H1 (cell line): ENCODE data around the gene ABI3.

Experiments used
- EZH2 ChIP-seq: fragments of 200-600 bp; sonication (generic); IDR thresholded peaks from 2 replicates; pipeline ENCODE4 v1.7.1; 2012; ENCODE audit warnings: low read depth, mild to moderate bottlenecking, moderate library complexity, low read length, inconsistent platforms; ENCODE audit not compliant: severe bottlenecking
- POLR2A ChIP-seq, 2 experiments: IDR thresholded peaks; 1 replicate in 1 of 2; 2 replicates in 1 of 2; pipeline ENCODE4 v1.6.1; 2011; ENCODE audit warnings: low read depth in 2 of 2, low read length in 2 of 2, mild to moderate bottlenecking in 2 of 2; ENCODE audit errors: control extremely low read depth in 1 of 2
- RXRA ChIP-seq: IDR thresholded peaks from 2 replicates; pipeline ENCODE4 v1.6.1; 2011; ENCODE audit warnings: low read depth, mild to moderate bottlenecking, low read length, moderate library complexity; ENCODE audit not compliant: insufficient read depth
- TAF1 ChIP-seq: IDR thresholded peaks from 2 replicates; pipeline ENCODE4 v1.6.1; 2011; ENCODE audit warnings: mild to moderate bottlenecking, low read depth, low read length
- TF ChIP-seq, protein P1 (sequence below): IDR thresholded peaks from 2 replicates; pipeline ENCODE4 v1.6.1; 2012; ENCODE audit warnings: inconsistent platforms
- TF ChIP-seq, protein P2 (sequence below): IDR thresholded peaks from 2 replicates; pipeline ENCODE4 v1.6.1; 2011; ENCODE audit warnings: low read length, improper control_type of control experiment

DNA sequence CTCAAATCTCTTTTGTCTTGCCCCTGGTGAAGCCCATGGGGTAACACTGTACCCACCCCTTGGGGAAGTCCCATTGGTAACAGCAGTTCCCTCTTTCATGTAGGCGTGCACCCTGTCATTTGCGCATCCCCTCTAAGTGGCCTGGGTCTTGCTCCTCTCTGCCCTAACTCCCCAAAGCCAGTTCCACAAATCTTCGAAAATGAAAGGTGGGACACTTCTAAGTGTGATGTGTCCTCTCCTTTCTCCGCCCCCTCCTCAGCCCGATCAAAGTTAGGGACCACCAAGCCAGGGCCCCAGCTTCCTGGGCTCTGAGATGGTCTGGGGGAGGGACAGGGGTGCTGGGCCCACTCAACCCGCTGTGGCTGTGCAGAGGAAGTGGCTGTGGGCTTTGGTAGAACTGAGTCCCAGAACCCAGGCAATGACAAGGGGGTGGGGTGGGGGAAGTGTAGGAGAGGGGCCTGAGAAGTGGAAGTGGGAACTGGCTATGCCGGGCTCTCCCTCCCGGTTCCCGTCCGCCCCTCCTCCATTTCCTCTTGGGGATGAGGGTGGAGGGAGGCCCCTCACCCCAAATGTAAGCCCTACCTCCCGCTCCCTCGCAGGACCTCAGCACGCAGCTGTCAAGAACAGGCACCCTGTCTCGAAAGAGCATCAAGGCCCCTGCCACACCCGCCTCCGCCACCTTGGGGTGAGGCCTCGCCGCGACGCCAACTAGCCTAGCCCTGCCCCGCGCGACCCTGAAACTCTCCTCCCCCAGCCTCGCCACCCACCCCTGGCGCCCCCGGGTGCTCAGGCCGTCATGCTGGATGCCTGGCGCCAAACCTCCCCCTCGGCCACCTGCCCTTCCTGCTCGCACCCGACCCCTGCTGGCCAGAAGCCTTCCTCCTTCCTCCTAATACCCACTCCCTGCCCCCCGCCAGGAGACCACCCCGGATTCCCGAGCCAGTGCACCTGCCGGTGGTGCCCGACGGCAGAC lies 8.7 kb downstream of the ABI3 start:
- TF ChIP-seq POLR2A (IDR thresholded peaks at IDR 0.05; ENCODE audit: control extremely low read depth in 1 of 2, low read depth in 2 of 2, low read length in 2 of 2) (no peak), RXRA (no peak), TAF1 (no peak), EZH2 (no peak)
- TF ChIP-seq, protein P1, sequence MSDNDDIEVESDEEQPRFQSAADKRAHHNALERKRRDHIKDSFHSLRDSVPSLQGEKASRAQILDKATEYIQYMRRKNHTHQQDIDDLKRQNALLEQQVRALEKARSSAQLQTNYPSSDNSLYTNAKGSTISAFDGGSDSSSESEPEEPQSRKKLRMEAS: peak; percentile 77
- TF ChIP-seq, protein P2, sequence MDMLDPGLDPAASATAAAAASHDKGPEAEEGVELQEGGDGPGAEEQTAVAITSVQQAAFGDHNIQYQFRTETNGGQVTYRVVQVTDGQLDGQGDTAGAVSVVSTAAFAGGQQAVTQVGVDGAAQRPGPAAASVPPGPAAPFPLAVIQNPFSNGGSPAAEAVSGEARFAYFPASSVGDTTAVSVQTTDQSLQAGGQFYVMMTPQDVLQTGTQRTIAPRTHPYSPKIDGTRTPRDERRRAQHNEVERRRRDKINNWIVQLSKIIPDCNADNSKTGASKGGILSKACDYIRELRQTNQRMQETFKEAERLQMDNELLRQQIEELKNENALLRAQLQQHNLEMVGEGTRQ: no peak
